GM21367 (cell line): Measurements from ENCODE around the gene HSFX2.
"Not testable (repeated sequence)": the region's sequence is repeated elsewhere in the genome, so short reads cannot be mapped to it uniquely, and the experiment has no call there.

Source experiments
- ATAC-seq: cut with Tn5 transposase; IDR thresholded peaks from one replicate; pipeline ENCODE4 v1.9.1; 2021; ENCODE audit not compliant: unreplicated experiment

Gene HSFX2, protein sequence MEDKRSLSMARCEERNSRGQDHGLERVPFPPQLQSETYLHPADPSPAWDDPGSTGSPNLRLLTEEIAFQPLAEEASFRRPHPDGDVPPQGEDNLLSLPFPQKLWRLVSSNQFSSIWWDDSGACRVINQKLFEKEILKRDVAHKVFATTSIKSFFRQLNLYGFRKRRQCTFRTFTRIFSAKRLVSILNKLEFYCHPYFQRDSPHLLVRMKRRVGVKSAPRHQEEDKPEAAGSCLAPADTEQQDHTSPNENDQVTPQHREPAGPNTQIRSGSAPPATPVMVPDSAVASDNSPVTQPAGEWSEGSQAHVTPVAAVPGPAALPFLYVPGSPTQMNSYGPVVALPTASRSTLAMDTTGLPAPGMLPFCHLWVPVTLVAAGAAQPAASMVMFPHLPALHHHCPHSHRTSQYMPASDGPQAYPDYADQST

DNA sequence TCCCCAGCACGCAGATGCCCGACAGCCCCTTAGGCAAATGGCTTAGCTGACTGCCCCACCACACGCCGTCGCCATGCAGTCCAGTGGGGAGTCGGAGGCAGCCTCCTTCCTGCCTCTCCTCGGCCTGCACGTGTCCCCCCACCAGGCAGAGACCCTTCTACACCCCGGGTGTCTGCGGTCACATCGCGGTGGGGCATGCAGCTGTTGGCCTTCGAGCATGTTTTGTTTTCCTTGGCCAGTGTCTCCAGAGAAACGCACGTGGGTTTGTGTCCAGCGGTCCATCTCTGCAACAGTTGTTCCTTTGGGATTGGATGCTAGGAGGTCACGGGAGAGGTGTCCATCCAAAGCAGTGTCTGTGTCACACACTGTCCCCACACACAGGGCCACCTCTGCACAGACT is at the start of gene HSFX2:
Gene HSFX2 (minus strand): TSS at position 101 of the 400 bp plus-strand sequence. CDS start 614 bp downstream, outside the sequence.
- not testable (repeated sequence) for ATAC-seq

DNA sequence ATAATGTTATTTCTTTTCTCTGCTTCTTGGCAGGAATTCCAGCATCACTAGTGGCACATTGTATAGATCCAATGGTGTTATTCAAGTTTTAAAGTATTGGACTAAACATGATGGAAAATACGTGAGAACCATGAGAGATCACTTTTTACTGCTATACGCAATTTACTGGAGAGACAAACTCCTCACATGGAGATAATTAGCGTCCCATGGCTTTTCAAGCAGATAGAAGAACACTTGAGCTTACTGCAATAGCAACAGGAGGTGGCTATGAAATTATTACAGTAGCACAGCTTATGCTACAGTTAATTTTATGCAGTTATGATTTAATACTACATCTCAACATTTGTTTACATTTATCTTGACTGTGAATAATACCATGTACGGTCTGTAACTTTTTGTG is 48.4 kb upstream of the HSFX2 start:
- no peak for ATAC-seq

DNA sequence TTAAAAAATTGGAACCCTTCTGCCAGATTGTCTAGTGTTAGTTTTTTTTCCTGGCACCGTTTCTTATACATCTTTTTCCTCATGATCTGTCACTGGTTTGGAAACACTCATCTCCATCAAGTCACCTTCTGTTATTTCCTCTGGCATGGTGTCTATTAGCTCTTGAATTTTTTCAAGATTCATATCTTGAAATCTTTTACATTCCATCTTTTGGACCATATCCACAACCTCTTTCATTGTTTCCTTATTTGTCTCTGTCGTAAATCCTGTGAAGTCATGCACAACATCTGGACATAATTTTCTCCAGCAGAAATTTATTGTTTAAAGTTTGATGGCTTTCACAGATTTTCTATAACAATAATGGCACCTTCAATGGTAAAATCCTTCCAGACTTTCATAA is 46.7 kb upstream of the HSFX2 start:
- ATAC-seq = no peak

DNA sequence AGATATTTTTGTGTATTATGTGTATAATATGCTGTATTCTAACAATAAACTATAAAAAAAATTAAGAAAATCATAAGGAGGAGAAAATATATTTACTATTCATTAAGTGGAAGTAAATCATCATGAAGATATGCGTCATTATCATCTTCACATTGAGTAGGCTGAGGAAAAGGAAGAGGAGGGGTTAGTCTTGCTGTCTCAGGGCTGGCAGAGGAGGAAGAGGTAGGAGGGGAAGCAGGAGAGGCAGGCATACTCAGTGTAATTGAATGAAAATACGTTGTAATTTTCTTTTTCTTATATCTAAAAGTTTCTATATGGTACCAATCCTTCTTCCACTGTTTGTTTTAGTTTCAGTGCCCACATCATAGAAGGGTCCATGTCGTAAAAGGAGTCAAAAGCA is 46.3 kb upstream of the HSFX2 start:
- ATAC-seq = no peak

DNA sequence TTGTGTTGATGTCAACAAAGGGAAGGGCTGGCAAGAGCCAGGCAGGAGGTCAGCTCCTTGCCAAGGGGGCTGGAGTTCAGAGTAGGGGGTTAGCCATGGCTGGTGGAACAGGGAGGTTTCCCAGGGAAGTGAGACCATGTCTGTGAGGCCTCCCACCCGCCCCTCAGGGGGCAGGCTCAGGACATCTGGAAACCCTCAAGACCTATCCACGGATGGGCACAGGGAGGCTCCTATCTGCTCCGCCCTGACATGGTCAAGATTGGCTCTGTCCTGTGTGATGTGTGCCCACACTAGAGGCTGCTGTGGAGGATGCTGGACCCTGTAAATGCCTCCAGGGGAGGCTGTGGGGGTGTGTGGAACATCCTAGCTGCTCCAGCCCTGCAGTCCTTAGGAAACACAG is 44.5 kb upstream of the HSFX2 start:
- ATAC-seq = no peak

DNA sequence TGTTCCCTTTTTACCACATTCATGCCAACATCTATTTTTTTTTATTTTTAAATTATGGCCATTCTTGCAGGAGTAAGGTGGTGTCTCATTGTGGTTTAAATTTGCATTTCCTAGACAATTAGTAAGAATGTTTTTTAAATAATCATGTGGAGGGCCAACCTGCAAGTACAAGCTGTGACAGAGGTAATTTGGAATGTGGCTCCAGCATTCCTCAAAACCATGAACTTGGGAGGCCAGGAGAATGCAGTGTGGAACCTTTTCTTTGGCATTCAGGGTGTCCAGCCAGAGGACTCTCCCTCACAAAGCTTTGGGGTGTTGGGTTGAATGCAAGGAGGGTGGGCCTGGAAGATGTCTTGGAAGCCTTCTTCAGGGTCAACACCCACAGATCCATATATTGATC is 43.7 kb upstream of the HSFX2 start:
- ATAC-seq = no peak

DNA sequence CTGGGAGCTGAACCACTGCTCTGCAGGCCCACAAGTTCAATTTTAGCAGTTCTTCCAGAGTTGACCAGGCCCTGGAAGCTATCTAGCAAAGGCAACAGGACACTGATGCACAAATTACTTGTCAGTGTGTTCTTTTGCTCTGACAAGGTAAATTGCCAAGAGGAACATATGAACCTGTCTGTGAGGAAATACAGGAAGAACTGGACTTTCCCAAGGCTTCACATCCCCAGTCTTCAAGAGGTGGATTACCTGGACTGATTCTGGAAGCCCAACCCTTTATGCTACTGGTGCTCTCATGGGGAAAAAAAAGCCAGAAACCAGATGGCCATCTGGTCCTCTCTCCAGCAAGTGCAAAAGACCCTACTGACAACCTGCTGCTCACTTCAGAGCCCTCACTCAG is 38.4 kb upstream of the HSFX2 start:
- no peak for ATAC-seq

DNA sequence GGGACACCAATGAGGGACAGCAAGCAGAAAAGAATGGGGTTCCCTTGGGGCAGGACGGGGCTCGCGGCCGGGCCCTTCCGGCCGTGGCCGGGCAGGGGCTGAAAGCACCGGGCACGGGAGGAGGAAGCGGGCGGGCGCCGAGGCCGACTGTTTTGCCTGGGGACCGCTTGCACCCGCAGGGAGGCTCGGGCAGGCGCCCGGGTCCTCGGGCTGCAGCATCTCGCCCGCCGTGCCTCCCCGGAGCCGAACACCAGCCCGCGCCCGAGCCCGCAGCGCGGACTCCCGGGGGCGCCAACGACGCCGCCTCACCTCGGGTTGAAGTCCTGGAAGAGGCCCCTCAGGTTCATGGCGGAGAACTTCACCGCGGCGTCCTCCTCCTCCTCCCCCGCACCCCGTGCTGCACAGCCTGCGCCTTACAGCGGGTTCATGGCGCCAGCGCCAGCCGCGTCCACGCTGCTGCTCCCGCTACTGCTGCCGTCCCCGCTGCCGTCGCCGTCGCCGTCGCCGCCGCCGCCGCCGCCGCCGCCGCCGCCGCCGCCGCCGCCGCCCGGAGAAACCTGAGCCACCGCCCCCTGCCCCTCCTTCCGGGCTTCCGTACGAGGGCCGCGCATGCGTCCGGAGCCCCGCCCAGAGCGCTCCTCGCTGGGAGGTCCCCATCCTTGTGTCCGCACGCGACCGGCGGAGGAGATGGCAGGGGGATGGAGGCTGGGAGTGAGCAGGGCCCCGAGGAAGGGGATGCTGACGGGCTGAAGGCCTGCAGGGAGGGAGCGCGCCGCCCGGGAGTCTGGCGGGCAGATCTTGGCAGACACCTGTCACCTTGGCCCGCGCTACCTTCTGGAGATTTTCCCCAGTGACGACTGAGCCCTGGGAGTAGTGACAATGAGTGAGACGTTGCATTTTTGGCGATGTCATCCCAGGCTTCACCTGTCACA is 36.4 kb upstream of the HSFX2 start, which contains the start of gene TMEM185A:
Gene TMEM185A (minus strand): TSS at position 559 of the 932 bp plus-strand sequence. CDS start 212 bp downstream, at position 347.
- ATAC-seq = peak; percentile 93

DNA sequence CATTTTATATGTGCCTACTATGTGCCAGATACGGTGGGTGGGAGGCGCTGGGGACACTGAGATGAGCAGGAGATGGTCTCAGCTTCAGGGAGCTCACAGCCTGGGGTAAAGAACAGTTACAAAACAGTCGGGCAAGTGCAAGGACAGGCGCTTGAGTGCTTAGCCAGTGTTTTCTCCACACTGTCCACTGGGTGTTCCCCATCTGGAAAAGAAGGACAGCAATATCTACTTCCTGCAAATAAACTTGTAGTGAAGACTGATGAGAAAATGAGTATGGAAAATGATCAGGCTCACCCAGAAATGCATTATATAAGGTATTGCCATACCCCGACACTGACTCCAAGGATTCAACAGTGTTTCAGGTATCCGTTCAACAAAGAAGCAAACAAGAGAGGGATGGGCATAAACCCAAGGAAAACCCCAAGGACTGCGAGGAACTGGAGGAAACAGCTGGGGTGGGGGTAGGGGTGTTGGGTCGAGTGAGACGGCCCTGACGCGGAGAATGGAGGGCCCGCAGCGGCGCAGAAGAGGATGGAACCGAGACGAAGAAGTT is 35.6 kb upstream of the HSFX2 start:
- ATAC-seq = no peak

DNA sequence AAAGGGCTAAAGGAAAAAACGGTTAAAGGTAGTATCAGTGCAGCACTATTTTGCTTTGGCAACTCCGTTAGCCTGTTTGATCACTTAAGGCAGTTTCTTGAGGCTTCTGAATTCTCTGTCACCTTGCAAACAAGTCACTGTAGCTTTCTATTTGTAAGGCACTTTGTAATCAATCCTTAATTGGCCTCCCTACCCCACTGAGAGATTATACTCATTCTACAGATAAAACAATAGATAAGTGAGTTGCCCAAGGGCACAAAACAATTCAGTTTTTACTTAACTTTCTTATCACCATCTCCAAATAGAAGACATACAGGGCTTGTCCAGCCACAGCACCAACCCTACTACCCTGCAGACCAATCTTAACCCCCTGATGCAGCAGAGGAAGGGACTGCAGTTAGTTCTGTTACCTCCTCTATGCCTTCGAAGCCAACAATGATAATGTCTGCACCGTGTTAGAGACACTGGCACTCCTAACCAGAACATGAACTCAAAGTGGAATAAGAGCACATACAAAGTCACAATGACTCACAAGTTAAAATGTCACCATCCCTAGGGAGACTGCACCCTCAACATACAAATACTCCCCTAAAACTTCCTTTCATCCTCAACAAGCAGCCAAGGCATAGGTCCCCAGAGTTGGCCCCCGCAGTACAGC is 34.7 kb upstream of the HSFX2 start:
- no peak for ATAC-seq

DNA sequence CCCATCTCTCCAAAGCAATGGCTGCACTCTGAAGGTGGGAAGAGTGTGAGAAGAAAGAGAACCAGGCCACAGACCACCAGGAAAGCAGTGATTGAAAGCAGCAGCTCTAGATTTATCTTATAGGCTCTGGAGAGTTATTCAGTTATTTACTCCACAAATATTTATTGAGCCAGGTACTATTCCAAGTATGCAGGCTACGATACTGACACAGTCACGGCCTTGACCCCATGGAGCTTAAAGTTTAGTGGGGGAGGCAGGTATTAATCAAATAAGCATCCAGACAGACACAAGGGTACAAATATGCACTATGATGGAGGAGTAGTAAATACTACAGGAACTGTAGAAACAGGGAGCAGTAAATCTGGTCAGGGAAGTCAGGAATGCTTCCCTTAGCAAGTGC is 33.7 kb upstream of the HSFX2 start:
- no peak for ATAC-seq

DNA sequence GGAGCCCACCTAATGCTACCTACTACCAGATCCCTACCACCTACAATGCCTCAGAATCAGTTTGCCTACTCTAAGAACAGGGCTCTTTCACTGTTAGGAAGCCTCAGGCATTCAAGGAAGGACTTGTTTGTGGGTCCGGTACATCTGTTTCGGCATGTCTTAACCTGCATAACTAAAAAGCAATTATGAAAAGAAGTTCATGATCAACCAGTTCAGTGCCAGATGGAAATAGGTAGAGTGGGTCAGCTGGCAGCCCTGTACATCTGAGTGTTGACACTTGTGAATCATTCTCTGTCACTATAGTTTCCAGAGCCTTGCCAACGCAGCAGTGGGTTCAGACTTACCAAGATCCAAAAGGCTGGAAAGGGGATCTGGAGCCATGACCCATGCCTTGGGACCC is 33.2 kb upstream of the HSFX2 start:
- ATAC-seq = no peak

DNA sequence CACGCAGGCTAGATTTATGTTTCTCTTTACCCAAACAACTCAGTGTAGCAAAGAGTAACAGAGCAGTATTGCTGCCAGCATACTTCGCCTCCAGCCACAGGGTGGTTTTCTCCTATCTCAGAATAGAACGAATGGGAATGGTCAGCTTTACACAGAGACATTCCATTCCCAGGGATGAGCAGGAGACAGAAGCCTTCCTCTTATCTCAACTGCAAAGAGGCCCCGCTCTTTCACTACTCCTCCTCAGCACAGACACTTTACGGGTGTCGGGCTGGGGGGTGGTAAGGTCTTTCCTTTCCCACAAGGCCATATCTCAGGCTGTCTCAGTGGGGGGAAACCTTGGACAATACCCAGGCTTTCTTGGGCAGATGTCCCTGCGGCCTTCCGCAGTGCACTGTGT is 31.7 kb upstream of the HSFX2 start:
- ATAC-seq = not testable (repeated sequence)

DNA sequence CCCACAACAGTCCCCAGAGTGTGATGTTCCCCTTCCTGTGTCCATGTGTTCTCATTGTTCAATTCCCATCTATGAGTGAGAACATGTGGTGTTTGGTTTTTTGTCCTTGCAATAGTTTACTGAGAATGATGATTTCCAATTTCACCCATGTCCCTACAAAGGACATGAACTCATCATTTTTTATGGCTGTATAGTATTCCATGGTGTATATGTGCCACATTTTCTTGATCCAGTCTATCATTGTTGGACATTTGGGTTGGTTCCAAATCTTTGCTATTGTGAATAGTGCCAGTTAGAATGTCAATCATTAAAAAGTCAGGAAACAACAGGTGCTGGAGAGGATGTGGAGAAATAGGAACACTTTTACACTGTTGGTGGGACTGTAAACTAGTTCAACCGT is 24.5 kb upstream of the HSFX2 start:
- ATAC-seq = not testable (repeated sequence)

DNA sequence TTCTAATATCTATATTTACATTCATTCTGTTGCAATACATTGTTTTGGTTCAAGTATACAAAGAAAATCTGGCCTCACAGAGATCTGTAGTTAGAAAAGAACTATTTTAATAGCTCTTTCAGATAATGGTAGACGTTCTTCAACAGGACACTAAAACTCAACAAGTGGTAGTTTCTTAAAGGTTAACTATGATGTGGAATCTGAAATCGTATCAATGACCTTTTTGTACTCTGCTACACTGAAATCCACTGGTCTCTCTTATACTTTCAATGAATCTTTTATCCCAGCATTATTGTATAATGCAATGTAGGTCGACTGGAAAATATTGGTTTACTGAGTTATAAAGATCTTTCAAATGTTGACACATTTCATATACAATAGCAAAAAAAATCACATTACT is 23.8 kb upstream of the HSFX2 start:
- ATAC-seq = no peak

DNA sequence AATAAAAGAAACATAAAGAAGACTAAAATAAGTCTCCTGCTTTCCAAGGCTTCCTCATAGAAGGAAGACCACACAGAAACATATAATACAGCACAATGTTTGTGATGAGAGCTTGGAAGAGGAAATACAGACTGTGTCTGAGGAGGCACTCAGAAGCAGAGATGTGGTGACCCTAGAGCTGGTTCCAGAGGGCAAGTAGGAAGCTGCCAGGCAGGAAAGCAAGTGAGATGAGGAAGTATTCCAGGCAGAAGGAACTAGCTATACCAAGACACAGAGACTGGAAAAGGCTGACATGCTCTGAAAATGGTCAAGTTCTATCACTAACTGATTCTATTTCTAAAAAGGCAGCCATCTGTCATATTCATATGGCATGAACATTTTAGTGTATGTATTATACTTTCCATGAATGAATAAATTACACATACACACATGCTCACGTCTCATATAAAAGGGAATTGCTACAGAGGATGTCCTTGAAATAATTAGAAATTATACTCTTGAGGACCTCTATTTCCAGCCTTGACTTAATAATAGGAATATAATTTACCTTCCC is 16.6 kb upstream of the HSFX2 start:
- no peak for ATAC-seq

DNA sequence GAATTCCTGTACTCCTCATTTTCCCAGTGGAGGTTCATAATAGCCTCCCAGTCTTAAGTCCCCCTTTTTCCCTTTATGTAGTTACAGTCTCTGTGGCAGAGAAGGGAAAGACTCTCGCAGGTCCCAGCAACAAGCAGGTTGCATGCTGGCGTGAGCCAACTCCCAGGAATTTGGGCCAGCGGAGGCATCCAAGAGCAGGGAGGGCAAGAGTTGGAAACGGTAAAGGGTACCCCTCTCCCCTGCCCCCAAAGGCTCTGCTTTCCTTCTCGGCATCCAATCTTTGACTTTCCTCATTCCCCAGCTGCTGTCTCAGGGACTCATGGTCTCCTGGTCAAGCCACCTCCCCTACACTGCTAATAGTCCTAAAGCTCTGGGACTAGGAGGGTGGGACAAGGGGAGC is 15.4 kb upstream of the HSFX2 start:
- ATAC-seq = no peak

DNA sequence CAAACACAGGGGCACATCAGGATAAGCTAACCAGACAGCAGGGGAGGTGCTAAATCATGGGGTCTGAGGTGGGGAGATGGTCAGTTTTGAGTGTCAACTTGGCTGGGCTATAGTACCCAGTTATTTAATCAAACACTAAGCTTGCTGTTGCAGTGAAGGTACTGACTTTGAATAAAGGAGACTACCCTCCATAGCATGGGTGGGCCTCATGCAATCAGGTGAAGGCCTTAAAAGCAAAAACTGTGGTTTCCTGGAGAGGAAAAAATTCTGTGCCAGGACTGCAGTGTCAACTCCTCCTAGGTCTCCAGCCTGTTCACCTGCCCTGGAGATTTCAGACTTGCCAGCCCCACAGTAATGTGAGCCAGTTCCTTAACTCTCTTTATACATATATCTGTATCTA is 12.6 kb upstream of the HSFX2 start:
- no peak for ATAC-seq

DNA sequence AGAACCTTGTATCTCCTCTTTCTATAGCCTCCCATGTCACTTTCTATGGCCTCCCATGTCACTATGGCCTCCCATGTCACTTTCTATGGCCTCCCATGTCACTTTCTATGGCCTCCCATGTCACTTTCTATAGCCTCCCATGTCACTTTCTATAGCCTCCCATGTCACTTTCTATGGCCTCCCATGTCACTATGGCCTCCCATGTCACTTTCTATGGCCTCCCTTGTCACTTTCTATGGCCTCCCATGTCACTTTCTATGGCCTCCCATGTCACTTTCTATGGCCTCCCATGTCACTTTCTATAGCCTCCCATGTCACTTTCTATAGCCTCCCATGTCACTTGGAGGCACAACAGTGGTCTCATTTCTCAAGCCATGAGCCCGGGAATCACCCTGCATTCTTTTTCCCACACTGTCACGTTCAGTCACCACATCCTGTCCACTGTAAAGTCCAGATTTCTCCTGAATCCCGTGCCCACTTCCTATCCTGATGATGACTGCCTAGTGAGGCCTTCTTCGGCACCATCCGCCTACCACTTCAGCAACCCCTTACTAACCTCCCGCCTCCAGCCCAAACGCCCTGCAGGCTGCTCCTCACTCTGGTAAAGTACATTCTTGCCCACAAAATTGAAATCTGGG is 10.3 kb upstream of the HSFX2 start:
- ATAC-seq = not testable (repeated sequence)

DNA sequence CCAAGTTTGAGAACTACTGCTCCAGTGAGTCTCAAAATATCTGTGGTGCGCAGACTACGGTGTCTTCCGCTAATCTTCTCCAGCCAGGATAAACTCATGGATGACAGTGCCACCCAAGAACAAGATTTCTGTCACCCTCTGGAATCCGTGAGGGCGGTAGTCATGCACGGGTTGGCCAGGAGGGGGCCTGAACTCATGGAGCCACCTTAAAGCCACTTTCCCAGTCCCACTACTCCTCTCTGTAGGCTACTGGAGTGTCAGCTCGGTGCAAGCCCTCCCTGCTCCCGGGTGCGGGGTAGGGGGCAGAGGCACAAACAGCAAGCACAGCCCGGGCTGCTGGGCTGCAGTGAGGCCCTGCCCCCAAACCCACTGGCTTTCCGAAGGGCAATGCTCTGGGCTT is 3.5 kb upstream of the HSFX2 start:
- ATAC-seq = not testable (repeated sequence)
